Suprapubic skin (tissue), 3 donors: Measurements from ENCODE around the gene RASSF10.

Source experiments
- POLR2A ChIP-seq, 2 donors: fragments of 450-650 bp; IDR thresholded peaks; one replicate each; pipeline ENCODE4 v1.6.1; 2017; ENCODE audit warnings: antibody characterized with exemption in 2 of 2, mild to moderate bottlenecking in 2 of 2, moderate library complexity in 2 of 2
- TF ChIP-seq, protein P1 (sequence below), 2 donors: fragments of 200-600 bp in 1 of 2; fragments of 450-650 bp in 1 of 2; sonication (generic) in 1 of 2; IDR thresholded peaks; one replicate each; pipeline ENCODE4 v1.5.1; 2016 to 2019; ENCODE audit warnings: antibody characterized with exemption in 2 of 2, mild to moderate bottlenecking in 1 of 2, moderate library complexity in 1 of 2

DNA sequence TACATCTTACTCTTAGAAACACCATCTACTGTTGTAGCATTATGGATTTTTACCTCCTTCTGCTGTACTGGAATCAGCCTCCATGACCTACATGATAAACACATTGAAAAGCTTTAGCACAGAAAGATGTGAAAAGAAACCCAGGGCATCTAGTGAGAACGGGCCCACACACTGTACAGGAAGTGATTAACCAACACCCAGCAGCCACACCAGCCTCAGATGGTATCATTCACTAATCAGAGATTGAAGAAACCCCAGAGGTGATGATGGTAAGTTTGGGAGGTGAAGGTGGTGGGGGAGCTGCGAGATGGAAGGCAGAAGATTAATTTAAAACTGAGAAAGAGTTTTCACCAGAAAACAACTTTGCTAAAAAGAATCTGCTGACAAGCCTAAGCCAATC lies 46.1 kb downstream of the RASSF10 start:
- TF ChIP-seq, protein P1, sequence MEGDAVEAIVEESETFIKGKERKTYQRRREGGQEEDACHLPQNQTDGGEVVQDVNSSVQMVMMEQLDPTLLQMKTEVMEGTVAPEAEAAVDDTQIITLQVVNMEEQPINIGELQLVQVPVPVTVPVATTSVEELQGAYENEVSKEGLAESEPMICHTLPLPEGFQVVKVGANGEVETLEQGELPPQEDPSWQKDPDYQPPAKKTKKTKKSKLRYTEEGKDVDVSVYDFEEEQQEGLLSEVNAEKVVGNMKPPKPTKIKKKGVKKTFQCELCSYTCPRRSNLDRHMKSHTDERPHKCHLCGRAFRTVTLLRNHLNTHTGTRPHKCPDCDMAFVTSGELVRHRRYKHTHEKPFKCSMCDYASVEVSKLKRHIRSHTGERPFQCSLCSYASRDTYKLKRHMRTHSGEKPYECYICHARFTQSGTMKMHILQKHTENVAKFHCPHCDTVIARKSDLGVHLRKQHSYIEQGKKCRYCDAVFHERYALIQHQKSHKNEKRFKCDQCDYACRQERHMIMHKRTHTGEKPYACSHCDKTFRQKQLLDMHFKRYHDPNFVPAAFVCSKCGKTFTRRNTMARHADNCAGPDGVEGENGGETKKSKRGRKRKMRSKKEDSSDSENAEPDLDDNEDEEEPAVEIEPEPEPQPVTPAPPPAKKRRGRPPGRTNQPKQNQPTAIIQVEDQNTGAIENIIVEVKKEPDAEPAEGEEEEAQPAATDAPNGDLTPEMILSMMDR (IDR thresholded peaks at IDR 0.05), result no peak
- TF ChIP-seq POLR2A (IDR thresholded peaks at IDR 0.05), result no peak
